Breast epithelium (tissue), 4 donors: ENCODE measurements around the gene RAET1G. TPM values are rescaled to one million over a fixed set of nuclear protein-coding genes. Genes with fewer than 3 reads are reported as not detected.

Experiments used
- DNase-seq, 2 donors: peaks; one replicate each; pipeline ENCODE4 v3.0.0-alpha.2; 2019; ENCODE audit warnings: low spot score in 2 of 2
- H3K27ac ChIP-seq, 2 donors: fragments of 200-600 bp; sonication (generic) in 1 of 2; one replicate each; pipeline ENCODE4 v1.5.1; 2016 to 2019; ENCODE audit warnings: mild to moderate bottlenecking in 1 of 2
- H3K27me3 ChIP-seq, 2 donors: fragments of 200-600 bp; sonication (generic) in 1 of 2; one replicate each; pipeline versions ENCODE4 v1.5.1 to v1.6.0; 2017 to 2019; ENCODE audit warnings: control low read depth in 1 of 2, mild to moderate bottlenecking in 1 of 2
- H3K36me3 ChIP-seq: fragments of 200-600 bp; one replicate; pipeline ENCODE4 v1.5.1; 2019
- H3K4me1 ChIP-seq, 2 donors: fragments of 200-600 bp; sonication (generic); one replicate each; pipeline ENCODE4 v1.5.1; 2016 to 2019; ENCODE audit warnings: control low read depth in 1 of 2
- H3K4me3 ChIP-seq, 3 donors: fragments of 200-600 bp; sonication (generic); 1 replicate in 2 of 3; 2 replicates in 1 of 3; pipeline ENCODE4 v1.5.1; 2016 to 2019; ENCODE audit warnings: mild to moderate bottlenecking in 3 of 3, moderate library complexity in 2 of 3
- H3K9me3 ChIP-seq, 2 donors: fragments of 200-600 bp; sonication (generic) in 1 of 2; one replicate each; pipeline ENCODE4 v1.5.1; 2016 to 2019; ENCODE audit warnings: control low read depth in 1 of 2
- POLR2A ChIP-seq: fragments of 450-650 bp; IDR thresholded peaks from one replicate; pipeline ENCODE4 v1.6.1; 2016; ENCODE audit warnings: antibody characterized with exemption, mild to moderate bottlenecking, moderate library complexity
- POLR2AphosphoS5 ChIP-seq, 3 donors: sonication (generic); formaldehyde crosslinking; IDR thresholded peaks; one replicate each; pipeline ENCODE4 v1.6.1; 2017; ENCODE audit warnings: antibody characterized with exemption in 3 of 3
- intact Hi-C: fragments of 100-400 bp; cut with DNase I; formaldehyde crosslinking; loops from one replicate; pipeline ENCODE4 v1.15.1; 2023; ENCODE audit warnings: low total_unique reads
- total RNA-seq, 3 donors: library from RNA; depleted of rRNA; stranded (reverse); fragments of >200 nt; gene quantifications; one replicate each; pipeline ENCODE4 v1.1.0, GENCODE V29; 2016
- TF ChIP-seq, protein P1 (sequence below), 3 donors: fragments of 450-650 bp; IDR thresholded peaks; one replicate each; pipeline ENCODE4 v1.5.1; 2016 to 2017; ENCODE audit warnings: antibody characterized with exemption in 3 of 3, mild to moderate bottlenecking in 3 of 3, moderate library complexity in 3 of 3

RAET1G gene
- total RNA-seq, 3 donors from 2014 or later = 2.2 TPM; not detected in 2

DNA sequence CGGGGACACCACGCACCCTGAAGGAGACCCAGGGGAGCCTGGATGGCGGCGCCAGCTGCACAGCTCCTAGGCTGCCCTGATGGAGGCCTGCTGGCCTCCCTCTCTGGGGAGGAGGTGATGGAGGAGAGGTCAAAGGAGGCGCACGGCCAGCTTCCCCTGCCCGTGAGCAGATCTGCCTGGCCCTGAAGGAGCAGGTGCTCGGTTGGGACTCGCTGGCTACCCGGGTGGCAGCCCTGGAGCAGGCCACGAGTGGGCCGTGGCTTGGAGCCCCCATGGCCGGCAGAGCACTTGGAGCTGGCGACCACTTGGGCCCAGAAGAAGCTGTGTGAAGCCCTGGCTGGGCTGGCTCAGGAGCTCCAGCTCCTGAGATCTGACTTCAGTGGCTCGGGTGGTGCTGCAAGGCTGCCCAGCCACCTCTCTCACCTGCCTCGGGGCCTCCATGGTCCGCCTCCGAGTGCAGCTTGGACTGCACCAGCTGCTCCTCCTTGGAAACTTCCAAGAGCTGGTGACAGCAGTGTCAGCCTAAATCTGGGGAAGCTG is 17.5 kb downstream of the RAET1G start:
- H3K9me3 ChIP-seq = peaks cover 0 to 10% of the 10 kb centered on the region in 2 donors
- no peak overlapping the region for H3K27ac ChIP-seq
- intact Hi-C loops = no loop called here
- no peaks in the 10 kb centered on the region for H3K27me3 ChIP-seq
- no peaks in the 10 kb centered on the region for H3K4me1 ChIP-seq
- DNase-seq = no peak
- H3K36me3 ChIP-seq = no peaks in the 10 kb centered on the region
- H3K4me3 ChIP-seq = no peak overlapping the region
- TF ChIP-seq POLR2AphosphoS5 (IDR thresholded peaks at IDR 0.05) = no peak
- TF ChIP-seq POLR2A = no peak
- TF ChIP-seq, protein P1, sequence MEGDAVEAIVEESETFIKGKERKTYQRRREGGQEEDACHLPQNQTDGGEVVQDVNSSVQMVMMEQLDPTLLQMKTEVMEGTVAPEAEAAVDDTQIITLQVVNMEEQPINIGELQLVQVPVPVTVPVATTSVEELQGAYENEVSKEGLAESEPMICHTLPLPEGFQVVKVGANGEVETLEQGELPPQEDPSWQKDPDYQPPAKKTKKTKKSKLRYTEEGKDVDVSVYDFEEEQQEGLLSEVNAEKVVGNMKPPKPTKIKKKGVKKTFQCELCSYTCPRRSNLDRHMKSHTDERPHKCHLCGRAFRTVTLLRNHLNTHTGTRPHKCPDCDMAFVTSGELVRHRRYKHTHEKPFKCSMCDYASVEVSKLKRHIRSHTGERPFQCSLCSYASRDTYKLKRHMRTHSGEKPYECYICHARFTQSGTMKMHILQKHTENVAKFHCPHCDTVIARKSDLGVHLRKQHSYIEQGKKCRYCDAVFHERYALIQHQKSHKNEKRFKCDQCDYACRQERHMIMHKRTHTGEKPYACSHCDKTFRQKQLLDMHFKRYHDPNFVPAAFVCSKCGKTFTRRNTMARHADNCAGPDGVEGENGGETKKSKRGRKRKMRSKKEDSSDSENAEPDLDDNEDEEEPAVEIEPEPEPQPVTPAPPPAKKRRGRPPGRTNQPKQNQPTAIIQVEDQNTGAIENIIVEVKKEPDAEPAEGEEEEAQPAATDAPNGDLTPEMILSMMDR (IDR thresholded peaks at IDR 0.05) = no peak

DNA sequence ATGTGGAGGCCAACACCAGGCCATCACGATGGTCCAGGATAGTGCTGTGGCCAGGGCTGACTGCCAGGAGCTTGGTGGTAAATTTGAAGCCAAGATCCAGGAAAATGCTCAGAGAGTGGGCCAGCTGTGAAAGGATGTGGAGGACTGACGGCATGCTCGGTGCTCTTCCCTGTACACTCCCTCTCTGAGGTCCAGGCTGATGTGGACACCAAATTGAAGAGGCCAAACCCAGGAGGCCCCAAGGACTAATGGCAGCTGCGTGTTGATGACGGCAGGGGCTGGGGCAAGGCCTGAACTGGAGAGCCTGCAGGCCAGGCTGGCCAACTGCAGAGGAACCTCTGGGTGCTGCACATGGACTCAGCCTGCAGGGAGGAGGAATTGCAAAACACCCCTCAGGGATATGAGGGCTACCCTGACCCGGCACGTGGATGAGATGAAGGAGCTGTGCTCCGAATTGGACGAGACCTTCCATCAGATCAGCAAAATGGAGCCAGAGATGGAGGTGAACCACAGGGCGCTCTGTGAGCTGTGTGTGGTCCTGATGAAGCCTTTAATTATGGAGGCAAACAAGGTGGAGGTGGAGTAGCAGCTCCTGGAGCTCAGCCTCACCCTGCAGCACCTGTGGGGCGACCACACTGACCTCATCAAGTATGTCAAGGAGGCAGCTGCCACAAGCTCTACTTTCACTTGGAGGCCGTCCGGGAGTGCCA is 18.1 kb downstream of the RAET1G start:
- Histone ChIP-seq H3K4me1 (no peaks in the 10 kb centered on the region), H3K27me3 (no peaks in the 10 kb centered on the region), H3K27ac (no peak overlapping the region), H3K36me3 (no peaks in the 10 kb centered on the region), H3K9me3 (peaks cover 0 to 10% of the 10 kb centered on the region in 2 donors), H3K4me3 (no peak overlapping the region)
- intact Hi-C loops = no loop called here
- DNase-seq = no peak
- TF ChIP-seq POLR2AphosphoS5 (IDR thresholded peaks at IDR 0.05) (no peak), POLR2A (no peak)
- TF ChIP-seq, protein P1 (IDR thresholded peaks at IDR 0.05) = no peak

DNA sequence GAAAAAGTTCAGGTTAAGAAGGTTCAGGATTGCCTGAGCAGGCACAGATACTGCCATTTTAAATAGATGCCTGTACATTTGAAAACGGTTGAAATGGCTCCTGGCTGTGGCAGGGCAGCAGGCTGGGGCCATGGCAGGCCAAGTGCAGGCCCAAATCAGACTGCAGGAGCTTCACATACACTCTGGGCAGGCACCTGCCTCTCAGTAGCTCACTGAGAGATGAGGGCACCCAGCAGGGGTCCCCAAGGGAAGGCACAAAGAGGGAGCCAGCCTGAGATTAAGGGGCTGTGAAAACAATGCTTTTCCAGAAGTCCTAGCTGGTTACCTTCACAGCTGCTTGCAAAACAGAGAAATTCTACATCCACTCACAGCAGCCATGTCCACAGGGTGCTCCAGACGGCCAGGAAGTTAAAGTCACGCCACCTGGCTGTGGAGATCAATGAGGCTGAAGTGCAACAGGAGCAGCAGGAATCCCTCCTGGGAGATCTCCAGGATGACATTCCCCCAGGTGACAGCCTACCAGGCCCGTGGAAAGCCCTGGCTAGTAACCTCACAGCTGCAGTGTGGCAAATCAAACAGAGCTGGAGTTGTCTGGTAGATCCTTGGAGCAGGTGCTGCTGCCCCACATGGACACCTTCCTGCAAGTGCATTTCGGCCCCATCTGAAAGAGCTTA is 18.8 kb downstream of the RAET1G start:
- intact Hi-C loops = no loop called here
- Histone ChIP-seq H3K36me3 (no peaks in the 10 kb centered on the region), H3K4me1 (no peaks in the 10 kb centered on the region), H3K4me3 (no peak overlapping the region), H3K27me3 (no peaks in the 10 kb centered on the region), H3K9me3 (peaks cover 0 to 9% of the 10 kb centered on the region in 2 donors), H3K27ac (no peak overlapping the region)
- TF ChIP-seq, protein P1 (IDR thresholded peaks at IDR 0.05) = no peak
- TF ChIP-seq POLR2A = no peak
- no peak for TF ChIP-seq POLR2AphosphoS5 (IDR thresholded peaks at IDR 0.05)
- DNase-seq = no peak

DNA sequence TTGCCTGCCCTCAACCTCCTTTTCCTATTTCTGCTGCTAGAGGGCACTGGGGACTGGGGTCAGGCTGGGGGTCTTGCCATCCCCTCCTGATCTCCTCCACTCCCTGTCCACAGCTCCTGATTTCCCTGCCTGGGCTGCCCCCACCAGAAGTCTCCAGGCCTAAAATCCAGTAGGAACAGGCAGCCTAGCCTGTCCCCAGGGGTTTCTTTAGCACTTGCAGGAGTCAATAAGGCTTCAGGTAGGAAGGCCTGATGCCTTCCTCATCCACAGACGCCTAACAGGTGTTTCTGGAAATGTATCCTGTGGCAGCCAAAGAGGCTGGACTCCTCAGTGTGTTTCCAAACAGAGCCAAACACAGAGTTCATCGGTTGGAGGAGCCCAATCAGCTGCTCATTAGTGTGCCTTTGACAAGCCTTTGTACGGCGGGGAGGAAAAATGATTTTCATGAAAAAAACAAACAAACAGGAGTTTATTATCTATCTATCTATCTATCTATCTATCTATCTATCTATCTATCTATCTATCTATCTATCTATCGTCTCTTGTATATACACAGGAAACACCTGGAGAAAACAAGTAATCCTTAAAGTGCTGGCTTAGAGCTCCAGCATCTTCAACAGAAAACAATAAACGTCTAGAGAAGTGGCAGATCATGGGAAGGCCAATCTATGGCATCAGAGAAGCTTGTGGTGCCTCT is 21.3 kb downstream of the RAET1G start:
- DNase-seq = no peak
- Histone ChIP-seq H3K36me3 (no peaks in the 10 kb centered on the region), H3K9me3 (no peaks in the 10 kb centered on the region), H3K27ac (peak overlapping the region in 1 of 2 donors; percentile 8), H3K4me1 (peaks cover 0 to 3% of the 10 kb centered on the region in 2 donors), H3K4me3 (no peak overlapping the region), H3K27me3 (no peaks in the 10 kb centered on the region)
- TF ChIP-seq, protein P1 (IDR thresholded peaks at IDR 0.05) = no peak
- no peak for TF ChIP-seq POLR2AphosphoS5 (IDR thresholded peaks at IDR 0.05)
- no peak for TF ChIP-seq POLR2A
- intact Hi-C loops = no loop called here
